ENCODE results near the gene EGFLAM. TPM values are rescaled to one million over a fixed set of nuclear protein-coding genes. Genes with fewer than 3 reads are reported as not detected.

Gene EGFLAM
- total RNA-seq, 1 experiment from 2014 or later: 9.3 TPM

DNA sequence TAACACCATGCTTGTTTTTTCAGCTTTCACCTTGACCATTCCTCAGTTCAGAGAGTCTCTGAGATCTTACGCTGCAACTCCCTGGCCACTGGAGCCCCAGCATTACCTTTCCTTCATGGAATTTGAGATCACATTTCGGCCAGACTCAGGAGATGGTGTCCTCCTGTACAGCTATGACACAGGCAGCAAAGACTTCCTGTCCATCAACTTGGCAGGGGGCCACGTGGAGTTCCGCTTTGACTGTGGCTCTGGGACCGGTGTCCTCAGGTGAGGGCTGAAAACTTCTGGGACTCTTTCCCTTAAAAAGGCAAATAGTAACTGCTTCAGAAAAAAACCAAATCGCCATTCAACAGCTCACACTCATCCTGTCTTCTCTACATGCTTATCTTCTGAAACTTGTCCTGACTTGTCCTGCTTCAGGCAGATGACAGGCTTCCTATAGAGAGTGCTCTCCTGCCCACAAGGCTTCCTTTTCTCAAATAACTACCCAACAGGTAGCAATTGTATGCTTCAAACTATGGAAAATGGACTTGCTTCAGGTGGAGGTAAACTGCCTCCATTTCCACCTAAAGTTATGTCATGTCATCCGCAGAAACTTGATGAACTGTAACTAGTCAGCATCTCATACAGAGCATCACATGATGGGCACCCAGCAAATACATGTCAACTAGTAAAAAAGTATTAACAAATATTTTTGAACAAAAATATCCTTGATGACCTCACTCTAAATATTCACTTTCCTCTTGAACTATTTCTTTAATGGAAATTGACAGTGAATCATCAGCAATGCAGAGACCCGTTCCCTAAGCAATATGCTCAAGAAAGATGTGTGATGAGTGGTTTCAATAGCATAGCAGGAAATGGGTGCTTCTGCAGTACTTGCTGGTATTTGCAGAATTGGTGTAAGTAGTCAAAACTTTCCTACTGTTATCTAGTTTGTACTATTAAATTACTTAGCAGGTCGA lies 168.9 kb downstream of the EGFLAM start:
- DNase-seq (ENCODE audit: unreplicated experiment): peak; percentile 65
- peak overlapping the region; percentile 80 for H3K27ac Mint-ChIP-seq (ENCODE audit: low read depth, unreplicated experiment)
- no peaks in the 10 kb centered on the region for H3K27me3 Mint-ChIP-seq (ENCODE audit: insufficient read depth, unreplicated experiment)
- H3K36me3 Mint-ChIP-seq (ENCODE audit: insufficient read depth, unreplicated experiment): no peaks in the 10 kb centered on the region
- ChIA-PET POLR2A (interaction anchor here (0.7 to 2.1 kb wide), 2 partner anchors 14 to 461 kb away, joined by 3 to 7 read pairs; no protein-coding TSS in a partner anchor), CTCF (interaction anchor here (0.9 to 2.0 kb wide), 3 partner anchors 15 to 451 kb away, joined by 3 to 12 read pairs (median 4); no protein-coding TSS in a partner anchor)
- TF ChIP-seq, protein P1, sequence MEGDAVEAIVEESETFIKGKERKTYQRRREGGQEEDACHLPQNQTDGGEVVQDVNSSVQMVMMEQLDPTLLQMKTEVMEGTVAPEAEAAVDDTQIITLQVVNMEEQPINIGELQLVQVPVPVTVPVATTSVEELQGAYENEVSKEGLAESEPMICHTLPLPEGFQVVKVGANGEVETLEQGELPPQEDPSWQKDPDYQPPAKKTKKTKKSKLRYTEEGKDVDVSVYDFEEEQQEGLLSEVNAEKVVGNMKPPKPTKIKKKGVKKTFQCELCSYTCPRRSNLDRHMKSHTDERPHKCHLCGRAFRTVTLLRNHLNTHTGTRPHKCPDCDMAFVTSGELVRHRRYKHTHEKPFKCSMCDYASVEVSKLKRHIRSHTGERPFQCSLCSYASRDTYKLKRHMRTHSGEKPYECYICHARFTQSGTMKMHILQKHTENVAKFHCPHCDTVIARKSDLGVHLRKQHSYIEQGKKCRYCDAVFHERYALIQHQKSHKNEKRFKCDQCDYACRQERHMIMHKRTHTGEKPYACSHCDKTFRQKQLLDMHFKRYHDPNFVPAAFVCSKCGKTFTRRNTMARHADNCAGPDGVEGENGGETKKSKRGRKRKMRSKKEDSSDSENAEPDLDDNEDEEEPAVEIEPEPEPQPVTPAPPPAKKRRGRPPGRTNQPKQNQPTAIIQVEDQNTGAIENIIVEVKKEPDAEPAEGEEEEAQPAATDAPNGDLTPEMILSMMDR (IDR thresholded peaks at IDR 0.05; ENCODE audit: unreplicated experiment): no peak
- no peak overlapping the region for H3K4me3 Mint-ChIP-seq (ENCODE audit: unreplicated experiment)
- BruUV-seq (replicated peaks): TSS peak; percentile 72
- intact Hi-C loops (cut with micrococcal nuclease): no loop called here
- H3K9me3 Mint-ChIP-seq (ENCODE audit: unreplicated experiment): no peaks in the 10 kb centered on the region
- peaks cover 12% of the 10 kb centered on the region for H3K4me1 Mint-ChIP-seq (ENCODE audit: insufficient read depth, unreplicated experiment)

DNA sequence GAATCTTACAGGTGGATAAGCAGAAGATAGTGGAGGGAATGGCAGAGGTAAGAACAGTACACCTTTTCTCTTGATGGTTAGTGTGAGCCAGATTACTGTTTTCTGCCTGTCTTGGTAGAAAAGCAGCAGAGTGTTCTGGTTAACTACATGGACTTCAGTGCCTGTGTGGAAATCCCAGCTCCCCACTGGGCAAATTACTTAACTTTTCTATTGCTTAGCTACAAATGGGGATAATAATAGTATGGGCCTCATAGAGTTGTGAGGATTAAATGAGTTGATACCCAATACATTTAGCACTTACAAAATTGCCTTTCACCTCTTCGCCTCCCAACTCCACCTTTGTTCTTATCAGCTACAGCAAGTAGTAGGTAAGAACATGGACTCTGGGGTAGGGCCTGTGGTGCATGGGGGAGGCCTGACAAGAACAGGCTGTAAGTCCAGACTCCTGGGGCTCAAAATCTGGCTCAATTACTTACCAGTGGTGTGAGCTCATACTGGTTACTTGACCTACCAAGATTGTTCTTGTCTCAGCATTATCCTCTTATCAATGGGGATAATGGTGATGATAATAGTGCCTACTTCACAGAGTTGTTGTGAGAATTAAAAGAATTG lies 173.0 kb downstream of the EGFLAM start:
- peaks cover 12% of the 10 kb centered on the region for H3K4me1 Mint-ChIP-seq (ENCODE audit: insufficient read depth, unreplicated experiment)
- TF ChIP-seq, protein P1 (IDR thresholded peaks at IDR 0.05; ENCODE audit: unreplicated experiment): no peak
- no peaks in the 10 kb centered on the region for H3K36me3 Mint-ChIP-seq (ENCODE audit: insufficient read depth, unreplicated experiment)
- no peak overlapping the region for H3K27ac Mint-ChIP-seq (ENCODE audit: low read depth, unreplicated experiment)
- intact Hi-C loops (cut with micrococcal nuclease): no loop called here
- POLR2A ChIA-PET: no interaction called here
- no peak for DNase-seq (ENCODE audit: unreplicated experiment)
- CTCF ChIA-PET: interaction anchor here (1.3 to 7.3 kb wide), 3 partner anchors 11 to 379 kb away, joined by 7 to 38 read pairs (median 35); no protein-coding TSS in a partner anchor
- no TSS peak for BruUV-seq (replicated peaks)
- no peaks in the 10 kb centered on the region for H3K27me3 Mint-ChIP-seq (ENCODE audit: insufficient read depth, unreplicated experiment)
- H3K4me3 Mint-ChIP-seq (ENCODE audit: unreplicated experiment): no peak overlapping the region
- no peaks in the 10 kb centered on the region for H3K9me3 Mint-ChIP-seq (ENCODE audit: unreplicated experiment)

DNA sequence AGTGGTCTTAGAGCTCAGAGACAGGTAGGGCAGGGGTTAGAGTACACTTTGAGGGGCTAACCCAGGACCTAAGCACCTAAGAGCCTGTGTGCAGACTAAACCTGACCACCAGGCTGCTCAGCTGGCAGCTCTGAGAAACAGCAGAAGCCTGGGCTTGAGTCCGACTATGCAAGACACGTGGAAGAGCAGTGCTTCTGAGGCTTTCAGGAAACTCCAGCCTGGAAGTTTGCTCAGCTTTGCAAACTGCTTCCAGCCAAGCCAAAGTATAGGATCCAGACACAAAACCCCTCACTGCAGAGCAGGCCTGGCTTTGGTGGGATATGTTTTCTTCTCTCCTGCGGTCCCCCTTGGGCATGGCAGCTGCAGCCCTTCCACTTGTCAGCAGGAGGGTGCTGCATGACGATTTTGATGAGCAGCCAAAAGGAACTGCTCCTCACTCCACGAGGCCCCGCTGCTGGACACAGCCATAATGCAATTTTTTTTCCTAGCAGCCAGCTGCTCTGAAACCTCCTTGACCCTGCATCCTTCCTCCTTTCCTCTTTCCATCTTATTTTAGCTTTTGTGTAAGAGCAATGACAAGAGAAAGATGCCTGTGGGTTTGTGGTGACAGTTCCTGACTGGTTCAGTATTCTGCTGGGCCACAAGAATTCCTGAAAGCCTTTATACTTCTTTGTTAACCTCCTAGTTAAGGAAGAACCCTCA lies 175.0 kb downstream of the EGFLAM start:
- TF ChIP-seq, protein P1 (IDR thresholded peaks at IDR 0.05; ENCODE audit: unreplicated experiment): no peak
- POLR2A ChIA-PET: no interaction called here
- no peak overlapping the region for H3K4me3 Mint-ChIP-seq (ENCODE audit: unreplicated experiment)
- H3K27ac Mint-ChIP-seq (ENCODE audit: low read depth, unreplicated experiment): no peak overlapping the region
- no TSS peak for BruUV-seq (replicated peaks)
- no peak for DNase-seq (ENCODE audit: unreplicated experiment)
- no peaks in the 10 kb centered on the region for H3K36me3 Mint-ChIP-seq (ENCODE audit: insufficient read depth, unreplicated experiment)
- H3K4me1 Mint-ChIP-seq (ENCODE audit: insufficient read depth, unreplicated experiment): no peaks in the 10 kb centered on the region
- CTCF ChIA-PET: interaction anchor here (0.6 to 7.3 kb wide), 4 partner anchors 9 to 376 kb away, joined by 5 to 38 read pairs (median 20); no protein-coding TSS in a partner anchor
- no peaks in the 10 kb centered on the region for H3K27me3 Mint-ChIP-seq (ENCODE audit: insufficient read depth, unreplicated experiment)
- intact Hi-C loops (cut with micrococcal nuclease): no loop called here
- no peaks in the 10 kb centered on the region for H3K9me3 Mint-ChIP-seq (ENCODE audit: unreplicated experiment)

Measured in MCF 10A (cell line).